Lung (tissue), 12 donors: ENCODE measurements around the gene CYSLTR1. TPM values are rescaled to one million over a fixed set of nuclear protein-coding genes. Genes with fewer than 3 reads are reported as not detected.
"Not testable (repeated sequence)": the region's sequence is repeated elsewhere in the genome, so short reads cannot be mapped to it uniquely, and the experiment has no call there.

Experiments used
- ATAC-seq: fragments of 200-7000 bp; cut with Tn5 transposase; one replicate; pipeline ENCODE4 v1.9.1; 2020; ENCODE audit warnings: moderate number of reproducible peaks; ENCODE audit not compliant: insufficient read depth, low FRiP score
- DNase-seq, 3 donors: peaks; one replicate each; pipeline ENCODE4 v3.0.0-alpha.2; 2013 to 2017
- H3K27ac ChIP-seq, 2 donors: one replicate each; pipeline ENCODE4 v1.5.1; 2013; ENCODE audit warnings: mild to moderate bottlenecking in 2 of 2, moderate library complexity in 2 of 2, control low read depth in 1 of 2, inconsistent platforms in 1 of 2, low read depth in 1 of 2, low read length in 1 of 2
- H3K27me3 ChIP-seq, 3 donors: one replicate each; pipeline ENCODE4 v1.5.1; 2013; ENCODE audit warnings: low read length in 2 of 3; ENCODE audit not compliant: control insufficient read depth in 3 of 3, insufficient read depth in 3 of 3
- H3K36me3 ChIP-seq, 4 donors: one replicate each; pipeline ENCODE4 v1.5.1; 2013; ENCODE audit warnings: low read length in 4 of 4, mild to moderate bottlenecking in 1 of 4, moderate library complexity in 1 of 4; ENCODE audit not compliant: control insufficient read depth in 4 of 4, insufficient read depth in 4 of 4
- H3K4me1 ChIP-seq, 5 donors: one replicate each; pipeline ENCODE4 v1.5.1; 2013; ENCODE audit warnings: low read length in 5 of 5, mild to moderate bottlenecking in 2 of 5, moderate library complexity in 1 of 5; ENCODE audit not compliant: control insufficient read depth in 5 of 5, insufficient read depth in 5 of 5
- H3K4me3 ChIP-seq: one replicate; pipeline ENCODE4 v1.5.1; 2013; ENCODE audit warnings: mild to moderate bottlenecking, control low read depth, moderate library complexity
- H3K9ac ChIP-seq, 2 donors: one replicate each; pipeline ENCODE4 v1.5.1; 2013; ENCODE audit warnings: low read length in 2 of 2, control low read depth in 1 of 2; ENCODE audit not compliant: insufficient read depth in 1 of 2
- H3K9me3 ChIP-seq, 4 donors: one replicate each; pipeline ENCODE4 v1.5.1; 2013; ENCODE audit warnings: low read length in 3 of 4, mild to moderate bottlenecking in 1 of 4, moderate library complexity in 1 of 4; ENCODE audit not compliant: control insufficient read depth in 4 of 4, insufficient read depth in 3 of 4
- CTCF ChIP-seq: IDR thresholded peaks from 2 replicates; pipeline ENCODE4 v1.5.1; 2012; ENCODE audit warnings: mild to moderate bottlenecking; ENCODE audit errors: control extremely low read depth, extremely low read depth
- WGBS, 2 donors: extraction: QIAGEN DNeasy Blood & Tissue Kit; methylation state at CpG; one replicate each; pipeline ENCODE4 v1.1.7; 2013; 5-methylcytosine and 5-hydroxymethylcytosine counted together
- polyA plus RNA-seq, 2 donors: library from polyadenylated mRNA; stranded (reverse); fragments of 200-250 nt; gene quantifications; one replicate each; pipeline ENCODE4 v1.2.1, GENCODE V29; 2013
- total RNA-seq, 2 donors: library from RNA; depleted of rRNA in 1 of 2; stranded (reverse); fragments of >200 nt in 1 of 2; gene quantifications; one replicate each; pipeline ENCODE4 v1.2.1, GENCODE V29; 2014 to 2021
- donor health status: control.
- donor health status: control.
- donor health status: Bipolar disorder and iron deficiency.
- donor health status: healthy.
- donor health status: DM: yes; HTN: yes; CAD: no.

Gene CYSLTR1
- total and polyA plus RNA-seq, 4 donors: 1.8 to 5.4 (median 2.3) TPM

- H3K36me3 ChIP-seq: no peaks in the 10 kb centered on the region
- H3K4me3 ChIP-seq: no peak overlapping the region
- H3K9ac ChIP-seq: no peak overlapping the region
- H3K27me3 ChIP-seq: no peaks in the 10 kb centered on the region
- ATAC-seq (no peak), DNase-seq (no peak)
- H3K9me3 ChIP-seq: no peaks in the 10 kb centered on the region
- WGBS, 2 donors: 64 to 82% methylated on average over 2 of the region's 2 CpGs
- TF ChIP-seq CTCF: no peak
- no peaks in the 10 kb centered on the region for H3K4me1 ChIP-seq
- no peak overlapping the region for H3K27ac ChIP-seq
These were observed 43.9 kb downstream of the CYSLTR1 start for GRCh38 chrX:78283511-78283910.

- DNase-seq: no peak
- H3K27me3 ChIP-seq: no peaks in the 10 kb centered on the region
These were observed 90.3 kb downstream of the CYSLTR1 start for GRCh38 chrX:78237127-78237526.

GRCh38 chrX:78226047-78226446, 101.4 kb downstream of the CYSLTR1 start:
- not testable (repeated sequence) for ATAC-seq

More at GRCh38 chrX:78237127-78237526, 90.3 kb downstream of the CYSLTR1 start:
- H3K27ac ChIP-seq: no peak overlapping the region
- no peaks in the 10 kb centered on the region for H3K4me1 ChIP-seq
- no peak overlapping the region for H3K9ac ChIP-seq
- H3K4me3 ChIP-seq: no peak overlapping the region
- ATAC-seq: no peak
- no peaks in the 10 kb centered on the region for H3K36me3 ChIP-seq
- H3K9me3 ChIP-seq: peaks cover 0 to 5% (median 0%) of the 10 kb centered on the region in 4 donors
- no peak for TF ChIP-seq CTCF

More at GRCh38 chrX:78226047-78226446, 101.4 kb downstream of the CYSLTR1 start:
- not testable (repeated sequence) for H3K9me3 ChIP-seq, H3K4me3 ChIP-seq, DNase-seq, H3K9ac ChIP-seq, H3K27ac ChIP-seq, H3K4me1 ChIP-seq, H3K27me3 ChIP-seq, H3K36me3 ChIP-seq

Other genes starting within 250 kb of the CYSLTR1 start
- gene PGK1, start 223.4 kb downstream of the CYSLTR1 start, total RNA-seq: 100 to 1,000 TPM; 211 to 351 TPM
- gene PGK1, start 223.4 kb downstream of the CYSLTR1 start, polyA plus RNA-seq: 100 to 1,000 TPM in 1 of 2 donors, 10 to 100 TPM in 1; 82.3 to 508 TPM
- gene TAF9B, start 188.0 kb downstream of the CYSLTR1 start, total RNA-seq: 10 to 100 TPM; 12.5 to 18.5 TPM
- 10 to 100 TPM in 1 of 2 donors, 1 to 10 TPM in 1; 5.6 to 11.7 TPM for gene TAF9B, start 188.0 kb downstream of the CYSLTR1 start, polyA plus RNA-seq